Effector memory CD8-positive, alpha-beta T cell (primary cell): ENCODE results near the gene LRP3.
"Not testable (repeated sequence)": the region's sequence is repeated elsewhere in the genome, so short reads cannot be mapped to it uniquely, and the experiment has no call there.

ENCODE experiments used
- ATAC-seq: fragments of 150-1000 bp; cut with Tn5 transposase; replicated peaks from 2 replicates; pipeline ENCODE4 v1.10.0; 2021; ENCODE audit warnings: mild to moderate bottlenecking, moderate library complexity
- DNase-seq, 3 experiments: peaks; one replicate each; pipeline ENCODE4 v3.0.0; 2021
- H3K27ac Mint-ChIP-seq, 2 donors: one replicate each; pipeline ENCODE4 v1.8.0; 2022; ENCODE audit warnings: mild to moderate bottlenecking in 2 of 2, mixed read lengths in 2 of 2, moderate library complexity in 2 of 2
- H3K27me3 Mint-ChIP-seq, 2 donors: one replicate each; pipeline ENCODE4 v1.8.0; 2022; ENCODE audit warnings: mixed read lengths in 2 of 2
- H3K36me3 Mint-ChIP-seq: one replicate; pipeline ENCODE4 v1.8.0; 2022; ENCODE audit warnings: mild to moderate bottlenecking, moderate library complexity, mixed read lengths; ENCODE audit not compliant: insufficient read depth
- H3K4me1 Mint-ChIP-seq, 2 donors: one replicate each; pipeline ENCODE4 v1.8.0; 2022; ENCODE audit warnings: low read depth in 2 of 2, mixed read lengths in 2 of 2
- H3K4me3 Mint-ChIP-seq, 2 donors: one replicate each; pipeline ENCODE4 v1.8.0; 2022; ENCODE audit warnings: mild to moderate bottlenecking in 2 of 2, mixed read lengths in 2 of 2, moderate library complexity in 2 of 2
- H3K9me3 Mint-ChIP-seq, 2 donors: one replicate each; pipeline ENCODE4 v1.8.0; 2022; ENCODE audit warnings: mixed read lengths in 2 of 2

Gene LRP3

DNA sequence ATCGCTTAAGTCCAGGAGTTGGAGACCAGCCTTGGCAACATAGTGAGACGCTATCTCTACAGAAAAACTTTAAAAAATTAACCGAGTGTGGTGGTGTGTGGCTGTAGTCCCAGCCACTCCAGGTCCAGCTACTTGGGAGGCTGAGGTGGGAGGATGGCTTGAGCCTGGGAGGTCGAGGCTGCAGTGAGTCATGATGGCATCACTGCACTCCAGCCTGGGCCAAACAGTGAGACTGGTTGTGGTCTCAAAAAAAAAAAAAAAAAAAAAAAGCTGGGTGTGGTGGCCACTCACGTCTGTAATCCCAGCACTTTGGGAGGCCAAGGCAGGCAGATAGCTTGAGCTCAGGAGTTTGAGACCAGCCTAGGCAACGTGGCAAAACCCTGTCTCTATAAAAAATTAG, 28.1 kb upstream of the LRP3 start:
- H3K27me3 Mint-ChIP-seq, H3K36me3 Mint-ChIP-seq, DNase-seq, ATAC-seq, H3K9me3 Mint-ChIP-seq, H3K27ac Mint-ChIP-seq, H3K4me3 Mint-ChIP-seq: not testable (repeated sequence)
- peaks cover 16 to 17% of the 10 kb centered on the region in 2 donors for H3K4me1 Mint-ChIP-seq

DNA sequence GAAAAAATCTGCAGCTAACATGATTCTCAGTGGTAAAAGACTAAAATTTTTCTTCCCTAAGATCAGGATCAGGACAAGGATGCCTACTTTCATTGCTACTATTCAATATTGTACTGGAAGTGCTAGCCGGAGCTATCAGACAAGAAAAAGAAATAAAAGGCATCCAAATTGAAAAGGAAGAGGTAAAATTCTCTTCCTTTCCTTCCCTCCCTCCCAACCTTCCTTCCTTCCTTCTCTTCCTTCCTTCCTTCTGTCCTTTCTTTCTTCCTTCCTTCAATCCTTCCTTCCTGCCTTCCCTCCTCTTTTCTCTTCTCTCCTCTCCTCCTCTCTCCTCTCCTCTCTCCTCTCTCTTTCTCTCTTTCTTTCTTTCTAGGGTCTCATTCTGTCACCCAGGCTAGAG, 26.7 kb upstream of the LRP3 start:
- Mint-ChIP-seq H3K27ac (no peak overlapping the region), H3K4me1 (peaks cover 14 to 18% of the 10 kb centered on the region in 2 donors), H3K27me3 (no peaks in the 10 kb centered on the region), H3K9me3 (peaks cover 0 to 3% of the 10 kb centered on the region in 2 donors), H3K36me3 (no peaks in the 10 kb centered on the region), H3K4me3 (no peak overlapping the region)
- DNase-seq = no peak
- ATAC-seq = no peak

DNA sequence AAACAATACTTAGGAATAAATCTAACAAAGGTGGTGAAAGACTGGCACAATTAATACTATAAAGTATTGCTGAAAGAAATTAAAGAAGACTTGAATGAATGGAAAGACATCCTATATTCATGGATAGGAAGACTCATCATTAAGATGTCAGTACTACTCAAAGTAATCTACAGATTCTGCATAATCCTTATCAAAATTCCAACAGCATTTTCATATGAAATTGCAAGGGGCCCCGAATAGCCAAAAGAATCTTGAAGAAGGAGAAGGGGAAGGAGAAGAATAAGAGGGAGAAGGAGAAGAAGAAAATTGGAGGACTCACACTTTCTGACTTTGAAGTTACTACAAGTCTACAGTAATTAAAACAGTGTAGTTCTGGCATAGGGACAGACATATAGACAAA, 25.6 kb upstream of the LRP3 start:
- Mint-ChIP-seq H3K9me3 (peaks cover 0 to 3% of the 10 kb centered on the region in 2 donors), H3K36me3 (no peaks in the 10 kb centered on the region), H3K4me1 (peaks cover 18 to 22% of the 10 kb centered on the region in 2 donors), H3K4me3 (no peak overlapping the region), H3K27me3 (no peaks in the 10 kb centered on the region), H3K27ac (no peak overlapping the region)
- no peak for DNase-seq
- no peak for ATAC-seq

DNA sequence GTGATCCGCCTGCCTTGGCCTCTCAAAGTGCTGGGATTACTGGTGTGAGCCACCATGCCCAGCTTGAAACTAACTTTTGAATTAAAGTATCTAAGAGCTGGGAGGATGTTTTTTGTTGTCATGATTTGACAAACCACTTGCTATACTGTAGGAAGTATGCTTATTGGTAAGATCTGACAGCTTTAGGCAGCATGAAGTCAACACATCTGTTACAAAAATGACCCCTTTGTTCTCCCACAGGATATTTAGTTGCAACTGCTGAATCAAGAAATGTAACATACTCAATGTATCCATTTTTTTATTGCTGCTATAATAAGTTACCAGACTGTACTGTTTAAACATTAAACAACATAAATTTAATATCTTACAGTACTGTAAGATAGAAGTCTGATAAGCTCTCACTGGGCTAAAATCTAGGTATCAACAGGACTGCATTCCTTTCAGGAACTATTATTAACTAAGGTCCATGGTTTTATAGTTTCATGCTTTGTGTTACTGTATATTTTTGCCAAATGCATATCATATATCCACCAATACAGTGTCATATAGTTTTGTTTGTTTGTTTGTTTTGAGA, 22.8 kb upstream of the LRP3 start:
- Mint-ChIP-seq H3K9me3 (peaks cover 0 to 3% of the 10 kb centered on the region in 2 donors), H3K36me3 (peaks cover 16% of the 10 kb centered on the region)

DNA sequence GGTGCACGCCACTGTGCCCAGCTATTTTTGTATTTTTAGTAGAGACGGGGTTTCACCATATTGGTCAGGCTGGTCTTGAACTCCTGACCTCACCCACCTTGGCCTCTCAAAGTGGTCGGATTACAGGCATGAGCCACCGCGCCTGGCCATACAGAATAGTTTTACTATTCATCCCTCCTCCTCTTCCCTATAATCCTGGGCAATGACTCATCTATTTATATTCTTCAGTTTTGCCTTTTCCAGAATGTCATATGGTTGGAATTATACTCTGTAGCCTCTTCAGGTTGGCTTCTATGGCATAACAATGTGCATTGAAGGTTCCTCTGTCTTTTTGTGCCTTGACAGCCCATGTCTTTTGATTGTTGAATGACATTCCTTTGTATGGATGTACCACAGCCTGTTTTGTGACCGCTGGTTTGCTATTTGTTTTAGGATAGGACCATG, 22.2 kb upstream of the LRP3 start:
- peaks cover 0 to 3% of the 10 kb centered on the region in 2 donors for H3K9me3 Mint-ChIP-seq
- no peak overlapping the region for H3K4me3 Mint-ChIP-seq
- DNase-seq (no peak), ATAC-seq (no peak)
- H3K27me3 Mint-ChIP-seq = peaks cover 0 to 6% of the 10 kb centered on the region in 2 donors
- peaks cover 22% of the 10 kb centered on the region for H3K36me3 Mint-ChIP-seq
- no peak overlapping the region for H3K27ac Mint-ChIP-seq
- H3K4me1 Mint-ChIP-seq = peaks cover 29 to 35% of the 10 kb centered on the region in 2 donors

More for the DNA sequence above, 22.8 kb upstream of the LRP3 start:
- Mint-ChIP-seq H3K27ac (no peak overlapping the region), H3K4me3 (no peak overlapping the region), H3K4me1 (peaks cover 26 to 31% of the 10 kb centered on the region in 2 donors), H3K27me3 (peaks cover 0 to under 1% of the 10 kb centered on the region in 2 donors)
- ATAC-seq (no peak), DNase-seq (no peak)

DNA sequence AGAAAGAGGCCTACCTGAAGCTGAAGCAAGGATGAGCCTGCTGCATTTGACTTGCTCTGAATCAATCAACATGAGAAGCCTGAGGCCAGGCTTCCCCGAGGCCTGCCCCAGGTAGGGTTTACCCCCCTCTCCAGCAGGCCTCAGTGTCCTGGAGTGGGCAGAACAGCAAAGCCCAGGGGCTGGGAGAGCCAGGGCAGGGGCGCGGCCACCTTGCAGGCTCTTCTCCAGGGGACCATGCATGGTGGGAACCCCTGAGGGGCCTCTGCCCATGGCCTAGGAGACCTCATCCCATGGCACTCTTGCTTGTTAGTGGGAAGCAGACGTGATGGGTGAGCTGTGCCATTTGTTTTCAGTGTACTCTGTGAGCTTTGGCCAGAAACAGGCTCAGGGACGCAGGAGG, 19.9 kb upstream of the LRP3 start:
- H3K27ac Mint-ChIP-seq = peak overlapping the region in 1 of 2 donors; percentile 23
- DNase-seq = no peak
- peaks cover 38% of the 10 kb centered on the region for H3K36me3 Mint-ChIP-seq
- H3K9me3 Mint-ChIP-seq = no peaks in the 10 kb centered on the region
- H3K27me3 Mint-ChIP-seq = peaks cover 0 to 10% of the 10 kb centered on the region in 2 donors
- peaks cover 32 to 37% of the 10 kb centered on the region in 2 donors for H3K4me1 Mint-ChIP-seq
- no peak overlapping the region for H3K4me3 Mint-ChIP-seq
- no peak for ATAC-seq

DNA sequence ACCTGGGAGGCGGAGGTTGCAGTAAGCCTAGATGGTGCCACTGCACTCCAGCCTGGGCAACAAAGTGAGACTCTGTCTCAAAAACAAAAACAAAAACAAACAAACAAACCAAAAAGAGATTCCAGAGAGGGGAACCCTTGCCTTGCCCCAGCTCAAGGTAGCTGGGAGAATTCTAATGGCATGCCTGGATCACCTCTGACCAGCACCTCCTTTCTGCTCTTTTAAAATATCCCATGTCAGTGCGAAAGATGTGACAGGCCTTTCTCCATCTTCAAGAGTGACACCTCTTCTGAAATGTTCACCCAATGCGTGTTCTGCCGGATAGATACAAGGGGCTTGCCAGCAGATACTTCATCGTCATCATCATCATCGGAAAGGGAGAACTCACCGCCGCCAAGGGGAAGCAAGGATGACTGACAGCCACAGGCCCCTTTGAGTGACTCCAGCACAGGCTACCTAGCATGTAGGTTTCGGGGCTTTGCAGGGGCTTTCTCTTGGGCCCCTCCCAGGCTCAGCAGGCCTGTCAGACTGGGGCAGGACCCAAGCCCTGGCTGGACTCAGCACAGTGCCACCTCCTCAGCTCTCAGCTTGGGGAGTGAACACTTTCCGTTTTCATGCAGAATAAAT, 18.9 kb upstream of the LRP3 start:
- H3K9me3 Mint-ChIP-seq = no peaks in the 10 kb centered on the region
- ATAC-seq (no peak), DNase-seq (no peak)
- peak overlapping the region; percentile 99 to 100 for H3K27ac Mint-ChIP-seq
- H3K4me3 Mint-ChIP-seq = peak overlapping the region; percentile 91 to 98
- peaks cover 32 to 37% of the 10 kb centered on the region in 2 donors for H3K4me1 Mint-ChIP-seq
- H3K27me3 Mint-ChIP-seq = peaks cover 0 to 10% of the 10 kb centered on the region in 2 donors
- H3K36me3 Mint-ChIP-seq = peaks cover 38% of the 10 kb centered on the region

DNA sequence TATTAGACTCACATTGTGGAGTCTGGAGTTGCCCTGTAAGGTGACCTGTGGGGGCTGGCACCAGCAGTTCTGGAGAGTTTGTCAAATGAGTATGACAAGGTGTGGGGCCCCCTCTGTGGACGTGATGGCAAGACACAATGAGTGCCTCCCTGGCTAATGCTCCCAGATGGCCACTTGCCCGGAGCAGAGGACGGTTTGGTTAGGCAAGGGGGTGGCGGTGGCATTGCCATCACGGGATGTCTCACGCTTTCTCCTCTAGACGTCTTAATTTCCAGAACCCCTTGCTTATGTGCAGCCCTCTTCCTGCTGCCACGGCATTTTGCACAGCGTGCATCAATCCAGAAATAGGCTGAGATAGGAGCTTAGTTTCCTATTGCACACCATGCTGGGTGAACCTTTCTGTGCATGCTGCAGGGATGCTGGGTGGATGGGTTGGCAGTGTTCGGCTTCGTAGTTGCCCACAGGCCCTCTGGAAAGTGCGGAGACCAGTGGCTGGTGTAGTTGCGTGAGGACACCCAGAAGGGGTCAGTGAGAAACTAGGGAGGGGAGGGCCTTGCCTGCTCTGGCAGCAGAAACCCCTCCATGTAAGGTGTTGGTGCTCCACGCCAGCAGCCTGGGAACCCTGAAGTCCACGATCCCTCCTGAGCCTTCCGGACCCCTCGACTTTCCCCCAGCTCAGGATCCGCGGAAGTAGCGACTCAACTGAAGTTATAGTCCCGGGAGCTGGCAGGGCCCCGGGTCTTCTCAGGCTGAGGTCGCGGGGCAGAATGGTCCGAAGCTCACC, 18.1 kb upstream of the LRP3 start:
- DNase-seq (peak in 1 of 3 experiments; percentile 11), ATAC-seq (no peak)
- Mint-ChIP-seq H3K4me3 (peak overlapping the region; percentile 91 to 98), H3K9me3 (no peaks in the 10 kb centered on the region), H3K27me3 (peaks cover 0 to 10% of the 10 kb centered on the region in 2 donors), H3K27ac (peak overlapping the region; percentile 99 to 100), H3K4me1 (peaks cover 32 to 37% of the 10 kb centered on the region in 2 donors), H3K36me3 (peaks cover 38% of the 10 kb centered on the region)

DNA sequence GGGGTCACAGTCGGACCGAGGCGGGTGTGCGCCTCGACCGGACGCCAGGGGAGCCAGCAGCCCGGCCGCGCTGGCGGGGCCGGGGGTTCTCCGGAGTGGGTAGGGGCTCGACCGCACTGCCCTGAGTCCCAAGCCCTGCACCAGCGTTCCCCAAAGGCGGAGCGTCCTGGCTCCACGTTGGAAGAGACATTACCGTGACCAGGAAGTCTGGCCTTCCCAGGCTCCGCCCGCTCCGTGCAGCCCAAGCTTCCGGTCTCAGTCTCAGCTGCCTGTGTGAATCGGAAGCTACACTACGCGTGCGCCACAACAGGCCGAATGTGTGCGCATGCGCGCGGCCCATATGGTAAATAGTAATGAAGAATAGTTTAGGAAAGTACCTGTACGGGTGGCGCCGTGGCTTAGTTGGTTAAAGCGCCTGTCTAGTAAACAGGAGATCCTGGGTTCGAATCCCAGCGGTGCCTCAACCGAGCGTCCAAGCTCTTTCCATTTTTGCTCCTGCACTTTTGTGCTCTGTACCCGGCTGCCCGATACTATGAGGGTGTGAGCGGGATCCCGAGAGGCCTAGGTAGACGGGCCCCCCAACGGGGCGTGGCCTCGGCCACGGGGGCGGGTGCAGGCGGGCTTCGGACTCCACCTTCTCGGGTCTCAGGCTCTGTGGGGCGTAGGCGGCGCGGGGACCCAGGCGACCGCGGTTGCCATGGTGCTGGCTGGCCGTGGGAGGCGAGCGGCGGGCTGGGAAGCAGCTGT, 17.3 kb upstream of the LRP3 start:
- Mint-ChIP-seq H3K27me3 (peaks cover 0 to 10% of the 10 kb centered on the region in 2 donors), H3K4me1 (peaks cover 32 to 37% of the 10 kb centered on the region in 2 donors), H3K36me3 (peaks cover 38% of the 10 kb centered on the region), H3K27ac (peak overlapping the region; percentile 99 to 100), H3K9me3 (no peaks in the 10 kb centered on the region), H3K4me3 (peak overlapping the region; percentile 91 to 98)
- peak; percentile 95 to 100 (median 99) for DNase-seq
- peak; percentile 70 for ATAC-seq

DNA sequence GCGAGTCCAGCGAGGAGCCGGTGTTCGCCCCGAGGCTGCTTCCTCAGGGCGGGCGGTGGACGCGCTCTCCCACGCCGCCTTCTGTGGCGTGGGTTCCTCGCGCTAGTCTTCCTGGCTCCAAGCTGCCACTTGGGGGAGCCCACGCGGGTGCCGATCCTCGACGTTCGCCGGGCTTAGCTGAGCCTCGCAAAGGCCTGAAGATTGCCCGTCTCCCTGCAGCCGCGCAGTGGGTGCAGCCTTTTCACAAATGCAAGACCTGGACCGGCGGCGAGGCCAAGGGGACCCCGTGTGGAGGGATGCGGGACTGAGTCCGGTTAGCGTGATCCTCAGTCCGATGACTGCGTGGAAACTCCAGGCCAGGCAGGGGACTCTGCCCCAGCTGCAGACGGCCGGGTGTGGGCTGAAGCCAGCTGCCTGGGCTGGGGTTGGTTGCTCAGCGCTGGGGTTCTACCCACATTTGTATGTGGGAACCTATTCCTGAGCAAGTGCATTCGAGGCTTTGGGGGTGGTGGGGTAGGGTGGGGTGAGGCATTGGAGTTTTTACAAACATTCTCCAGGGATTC, 16.6 kb upstream of the LRP3 start:
- Mint-ChIP-seq H3K4me1 (peaks cover 29 to 31% of the 10 kb centered on the region in 2 donors), H3K4me3 (peak overlapping the region; percentile 91 to 98), H3K27me3 (peaks cover 0 to 10% of the 10 kb centered on the region in 2 donors), H3K27ac (peak overlapping the region; percentile 99 to 100), H3K9me3 (no peaks in the 10 kb centered on the region), H3K36me3 (peaks cover 38% of the 10 kb centered on the region)
- ATAC-seq = peak; percentile 72
- DNase-seq = peak; percentile 76 to 77 (median 77)

DNA sequence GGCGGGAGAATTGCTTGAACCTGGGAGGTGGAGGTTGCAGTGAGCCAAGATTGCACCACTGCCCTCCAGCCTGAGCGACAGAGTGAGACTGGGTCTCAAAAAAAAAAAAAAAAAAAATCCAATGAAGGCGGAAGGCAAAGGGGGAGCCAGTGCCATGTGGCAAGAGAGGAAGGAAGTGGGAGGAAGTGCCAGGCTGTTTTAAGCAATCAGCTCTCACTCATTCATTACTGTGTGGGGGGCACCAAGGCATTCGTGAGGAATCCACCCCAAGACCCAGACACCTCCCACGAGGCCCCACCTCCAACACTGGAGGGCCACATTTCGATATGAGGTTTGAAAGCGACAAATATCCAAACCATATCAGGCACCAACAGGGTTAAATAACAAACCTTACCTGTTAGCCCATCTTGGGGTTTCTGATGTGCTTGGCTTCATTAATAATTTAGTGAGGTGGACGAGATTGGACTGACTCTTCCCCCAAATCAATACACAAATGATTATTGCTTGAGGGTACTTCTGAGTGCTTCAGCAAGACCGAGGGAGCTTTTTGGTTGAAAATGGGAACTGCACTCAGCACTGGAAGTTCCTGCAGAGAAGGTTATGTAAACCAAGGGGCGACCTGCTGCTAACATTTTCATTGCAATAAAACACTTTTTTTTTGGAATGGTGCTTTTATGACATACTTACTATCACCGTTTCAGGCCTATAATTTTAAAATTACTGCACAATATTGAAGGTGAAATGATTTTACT, 7.5 kb upstream of the LRP3 start:
- H3K4me1 Mint-ChIP-seq = peaks cover 4 to 5% of the 10 kb centered on the region in 2 donors
- ATAC-seq = peak; percentile 39
- H3K27me3 Mint-ChIP-seq = peaks cover 10 to 21% of the 10 kb centered on the region in 2 donors
- no peak overlapping the region for H3K27ac Mint-ChIP-seq
- H3K4me3 Mint-ChIP-seq = peak overlapping the region; percentile 46 to 60
- no peak for DNase-seq
- no peaks in the 10 kb centered on the region for H3K36me3 Mint-ChIP-seq
- no peaks in the 10 kb centered on the region for H3K9me3 Mint-ChIP-seq

DNA sequence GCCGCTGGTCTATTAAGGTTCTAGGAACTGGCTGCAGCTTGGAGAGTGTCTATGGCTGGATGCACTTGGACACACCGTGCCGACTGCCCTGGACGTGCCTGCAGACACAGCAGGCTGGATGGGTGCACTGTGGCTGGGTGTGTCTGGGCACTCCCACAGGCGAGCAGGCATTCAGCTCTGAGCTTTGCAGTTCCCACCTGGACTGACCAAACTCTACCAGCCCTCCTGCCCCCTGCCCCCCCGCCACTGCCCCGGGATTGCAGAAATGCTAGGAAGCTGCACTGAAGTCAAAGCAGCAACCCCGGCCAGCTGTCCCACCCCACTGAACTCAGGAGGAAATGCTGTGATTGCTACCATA, 7.0 kb upstream of the LRP3 start:
- no peaks in the 10 kb centered on the region for H3K9me3 Mint-ChIP-seq
- no peak for ATAC-seq
- peaks cover 15 to 26% of the 10 kb centered on the region in 2 donors for H3K27me3 Mint-ChIP-seq
- no peak overlapping the region for H3K4me3 Mint-ChIP-seq
- no peak overlapping the region for H3K27ac Mint-ChIP-seq
- H3K36me3 Mint-ChIP-seq = no peaks in the 10 kb centered on the region
- H3K4me1 Mint-ChIP-seq = peaks cover 4 to 5% of the 10 kb centered on the region in 2 donors
- DNase-seq = no peak
